Fibroblast of peridontal ligament (primary cell): ENCODE results near the gene SMIM5.
A peak's percentile ranks its signal among the peaks of the same experiment; 100 is the strongest.

Experiments used
- DNase-seq: peaks from one replicate; pipeline ENCODE4 v3.0.0-alpha.2; 2010; ENCODE audit errors: extremely low read depth

The SMIM5 gene

GRCh38 chr17:75639771-75640555, 6.7 kb downstream of the SMIM5 start:
- no peak for DNase-seq

DNA sequence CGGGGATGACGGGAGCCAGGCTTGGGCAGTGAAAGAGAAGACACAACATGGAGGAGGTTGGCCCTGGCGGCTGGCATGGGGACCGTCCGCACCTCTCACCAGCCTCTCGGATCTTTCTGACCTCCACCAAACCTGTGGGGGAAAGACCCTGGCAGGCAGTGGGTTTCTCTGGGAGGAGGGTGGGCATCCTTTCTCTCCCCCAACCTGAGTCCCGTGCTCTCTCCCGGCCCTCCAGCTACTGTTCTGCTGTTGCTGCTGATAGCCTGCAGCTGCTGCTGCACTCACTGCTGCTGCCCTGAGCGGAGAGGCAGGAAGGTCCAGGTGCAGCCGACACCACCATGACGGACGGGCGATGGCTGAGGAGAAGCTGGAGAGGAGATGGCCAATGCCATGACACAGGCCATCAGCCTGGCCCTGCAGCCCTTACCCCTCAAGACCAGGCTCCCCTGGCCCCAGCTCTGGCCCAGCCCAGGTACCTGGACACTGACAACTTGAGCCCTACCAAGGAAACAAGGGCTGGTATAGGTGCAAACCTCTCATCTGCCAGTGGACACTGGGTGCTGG, 7.4 kb downstream of the SMIM5 start:
- no peak for DNase-seq

- no peak for DNase-seq
Measured at GRCh38 chr17:75641343-75641742, 8.1 kb downstream of the SMIM5 start.

GRCh38 chr17:75642182-75642783, 9.0 kb downstream of the SMIM5 start:
- no peak for DNase-seq

- DNase-seq, result no peak
Measured at GRCh38 chr17:75642784-75643642, 9.8 kb downstream of the SMIM5 start.

DNA sequence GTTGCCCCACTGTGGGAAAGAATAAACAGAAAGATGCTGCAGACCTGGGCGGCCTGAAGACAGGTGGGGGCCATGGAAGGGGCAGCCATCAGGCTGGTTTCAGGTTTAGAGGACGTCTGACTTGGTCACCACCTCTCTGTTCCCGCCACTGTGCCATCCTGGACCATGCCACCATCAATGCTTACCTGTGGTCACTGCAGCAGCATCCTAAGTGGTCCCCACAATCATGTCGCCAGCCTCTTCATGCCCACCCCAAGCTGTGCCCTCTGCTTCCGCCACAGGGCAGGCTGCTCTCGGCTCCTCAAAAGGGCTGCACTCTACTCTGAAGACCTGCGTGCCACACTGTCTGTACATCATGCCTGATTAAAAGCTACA, 10.4 kb downstream of the SMIM5 start:
- DNase-seq, result no peak

DNA sequence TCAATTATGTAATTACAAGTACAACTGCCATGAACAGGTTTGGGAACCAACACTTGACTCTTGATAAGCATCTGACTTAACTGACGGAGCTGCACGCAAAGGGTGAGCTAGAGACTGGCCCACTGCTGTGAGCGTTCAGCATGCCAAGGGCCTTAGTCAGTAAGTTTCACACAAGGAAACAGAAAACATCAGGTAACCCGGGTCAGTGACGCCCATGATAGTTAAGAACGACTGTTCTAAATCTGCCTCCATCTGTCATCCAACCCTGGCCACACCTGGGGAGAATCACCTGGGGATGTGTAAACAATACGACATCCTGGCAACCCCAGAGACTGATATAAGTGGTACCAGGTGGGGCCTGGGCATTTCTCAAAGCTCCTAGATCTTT, 12.3 kb downstream of the SMIM5 start:
- DNase-seq, result no peak

DNA sequence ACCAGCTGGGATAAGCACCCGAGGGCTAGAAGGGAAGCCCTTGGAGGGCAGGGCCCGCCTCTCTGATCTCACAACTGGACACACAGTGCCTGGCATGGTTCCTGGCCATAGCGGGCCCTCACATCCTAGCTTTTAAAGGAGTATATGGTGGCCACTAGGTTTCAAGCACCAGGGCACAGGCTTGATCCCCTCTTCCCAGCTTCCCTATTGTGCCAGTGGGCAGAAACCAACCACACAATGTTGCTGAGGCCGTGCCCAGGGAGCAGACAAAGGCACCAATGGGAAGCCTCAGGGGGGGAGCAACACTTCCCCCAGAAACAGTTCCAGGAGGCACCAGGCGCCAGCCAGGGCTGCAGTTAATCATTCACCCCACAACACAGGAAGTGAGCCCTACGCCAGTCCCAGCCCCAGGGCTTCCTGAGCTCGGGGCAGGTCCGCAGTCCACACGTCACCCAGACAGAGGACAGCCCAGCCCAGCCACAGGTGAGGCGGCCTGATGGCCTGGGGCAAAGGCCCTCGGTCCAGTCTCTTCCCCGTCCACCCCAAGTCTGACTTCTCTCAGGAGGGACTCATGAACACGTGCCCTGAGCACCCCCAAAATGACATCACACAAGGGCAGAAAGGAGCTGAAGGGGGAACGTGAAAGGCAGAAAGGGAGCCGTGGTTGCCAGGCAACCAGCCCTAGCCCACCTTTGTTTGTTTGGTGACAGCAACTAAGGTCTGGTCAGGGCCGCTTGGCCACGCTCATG, 12.8 kb downstream of the SMIM5 start:
- DNase-seq, result no peak

DNA sequence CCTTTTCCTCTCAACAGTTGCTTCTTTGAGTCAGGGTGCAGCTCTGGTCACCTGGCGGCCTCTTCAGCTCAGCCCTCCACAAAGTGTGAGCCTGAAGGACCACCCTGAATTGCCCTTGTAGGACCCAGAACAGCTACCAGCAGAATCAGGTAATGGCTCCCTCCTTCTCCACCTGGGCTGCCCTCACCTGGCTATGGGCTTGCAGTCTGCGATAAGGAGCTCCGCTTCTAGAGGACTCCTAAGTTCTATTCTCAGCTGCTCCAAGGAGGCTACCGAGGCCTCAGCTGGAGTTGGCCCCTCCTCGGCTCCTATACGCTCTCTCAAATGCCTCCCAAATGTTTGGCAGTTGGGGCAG, 13.4 kb downstream of the SMIM5 start:
- DNase-seq, result no peak

GRCh38 chr17:75647061-75647460, 13.8 kb downstream of the SMIM5 start:
- DNase-seq, result no peak

GRCh38 chr17:75647921-75648320, 14.7 kb downstream of the SMIM5 start:
- no peak for DNase-seq

GRCh38 chr17:75649687-75650086, 16.5 kb downstream of the SMIM5 start:
- no peak for DNase-seq

DNA sequence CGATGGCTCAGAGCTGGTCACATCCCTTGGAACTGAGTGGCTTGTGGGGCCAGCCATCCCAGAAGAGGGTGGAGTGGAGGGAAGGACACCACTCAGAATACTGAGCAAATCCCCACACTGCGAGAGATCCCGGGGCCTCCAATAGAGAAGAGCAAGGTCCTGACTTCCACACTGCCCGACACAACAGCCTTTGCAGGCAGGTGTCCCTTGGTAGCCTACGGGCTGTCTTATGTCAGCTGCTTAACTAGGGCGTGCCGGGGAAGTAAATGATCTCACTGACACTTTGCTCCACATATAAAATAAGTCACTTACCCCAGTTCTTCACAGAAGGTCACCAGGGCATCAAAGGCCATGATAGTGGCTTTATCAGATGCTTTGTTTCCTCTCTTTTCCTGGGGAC, 17.6 kb downstream of the SMIM5 start:
- DNase-seq, result no peak

DNA sequence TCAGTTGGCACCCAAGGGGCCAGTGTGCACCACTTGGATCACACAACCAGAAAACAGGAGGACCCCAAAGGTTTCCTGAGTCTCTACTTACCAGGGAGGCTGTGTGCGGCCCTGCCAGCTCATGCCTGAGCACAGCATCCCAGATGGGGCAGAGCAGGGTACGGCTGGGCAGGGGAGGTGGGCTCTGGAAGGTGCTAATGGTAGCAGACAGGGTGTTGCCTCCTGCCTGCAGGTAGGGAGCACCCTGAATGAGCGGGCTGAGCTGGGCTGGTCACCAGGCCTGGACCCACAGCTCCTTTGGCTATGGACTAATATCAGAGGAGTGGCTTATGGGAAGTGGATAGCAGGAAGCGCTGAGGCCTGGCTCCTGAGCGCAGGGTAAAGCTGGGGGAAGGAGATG, 19.1 kb downstream of the SMIM5 start:
- DNase-seq, result no peak

DNA sequence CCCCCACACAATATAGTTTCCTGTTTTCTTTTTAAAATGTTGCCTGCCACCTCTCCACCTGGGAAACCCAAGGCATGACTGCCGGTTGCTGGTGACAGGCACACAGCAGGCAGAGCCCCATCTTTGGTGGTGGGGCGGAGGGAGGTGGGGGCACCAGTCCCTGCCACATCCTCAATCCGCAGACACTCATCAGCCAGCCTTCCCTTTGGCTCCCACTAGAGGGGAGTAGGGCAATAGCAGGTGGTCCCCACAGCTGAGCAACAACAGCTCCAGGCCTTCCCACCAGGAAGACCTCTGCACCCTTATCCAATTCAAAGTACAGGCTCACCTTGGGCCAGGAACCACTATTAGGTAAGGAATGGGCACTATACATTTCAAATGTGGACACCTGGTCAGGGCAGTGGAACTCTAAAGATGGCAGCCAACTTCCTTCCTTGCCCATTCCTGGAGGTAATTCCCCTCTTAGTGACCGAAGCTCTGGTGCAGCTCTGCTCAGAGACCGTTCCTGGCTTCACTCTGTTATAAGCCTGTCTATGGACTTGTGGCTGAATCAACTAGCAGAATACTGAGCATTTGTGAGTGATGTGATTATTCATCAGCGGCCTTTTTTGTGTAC, 19.8 kb downstream of the SMIM5 start:
- DNase-seq, result peak; percentile 20

DNA sequence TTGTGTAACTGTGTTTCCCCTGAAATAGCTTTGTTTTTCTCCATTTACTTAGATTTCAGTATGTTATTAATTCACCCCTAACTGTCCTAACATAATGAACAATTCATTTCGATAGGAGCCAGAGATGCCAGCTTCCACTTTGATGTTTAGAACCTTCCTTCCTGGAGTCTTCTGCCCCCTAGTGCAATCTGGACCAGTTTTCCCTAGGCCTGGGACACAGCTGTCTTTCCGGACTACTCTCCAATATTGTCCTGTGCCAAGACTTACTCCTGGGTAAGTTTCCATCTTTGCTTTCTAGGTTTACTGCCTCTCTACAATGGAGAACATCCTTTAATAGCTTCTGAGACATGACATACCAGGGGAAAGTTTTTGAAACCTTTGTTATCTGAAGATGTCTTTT, 20.9 kb downstream of the SMIM5 start:
- DNase-seq, result peak; percentile 9

GRCh38 chr17:75658237-75658636, 25.0 kb downstream of the SMIM5 start:
- no peak for DNase-seq

- DNase-seq, result no peak
Measured at GRCh38 chr17:75661531-75661930, 28.3 kb downstream of the SMIM5 start.

DNA sequence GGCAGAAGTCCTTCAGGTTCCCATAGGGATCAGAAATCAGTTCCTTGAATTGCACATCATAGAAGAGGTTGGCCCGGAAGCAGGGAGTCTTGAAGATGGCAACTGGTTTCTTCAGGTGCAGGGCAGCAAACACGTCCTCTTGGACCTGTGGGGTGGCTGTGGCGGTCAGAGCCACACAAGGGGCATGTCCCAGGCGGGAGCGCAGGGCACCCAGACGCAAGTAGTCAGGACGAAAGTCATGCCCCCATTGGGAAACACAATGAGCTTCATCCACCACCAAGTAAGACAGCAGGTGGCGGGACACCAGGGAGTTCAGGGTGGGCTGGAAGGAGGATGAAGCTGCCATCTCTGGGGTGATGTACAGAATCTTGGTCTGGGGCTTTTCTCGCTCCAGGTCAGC, 29.3 kb downstream of the SMIM5 start:
- no peak for DNase-seq

DNA sequence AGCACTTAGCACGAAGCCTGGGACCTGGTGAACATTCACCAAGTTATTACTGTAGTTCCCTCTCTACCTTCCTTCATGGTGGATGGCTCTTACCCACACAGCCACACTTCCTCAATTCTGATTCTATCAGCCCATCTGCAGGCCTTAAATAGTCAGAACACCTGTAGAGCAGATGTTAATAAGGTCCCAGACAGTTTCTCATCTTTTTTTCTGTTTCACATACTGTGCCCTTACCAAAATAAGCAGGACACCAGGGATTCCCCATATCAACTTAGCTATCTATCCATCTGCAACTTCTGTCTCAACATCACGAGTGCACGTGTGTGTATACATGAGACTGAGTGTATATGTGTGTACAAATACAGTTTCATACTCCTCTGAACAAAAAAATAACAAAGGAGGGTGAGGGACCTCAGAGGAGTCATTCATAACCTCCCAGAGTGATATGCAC, 30.9 kb downstream of the SMIM5 start:
- DNase-seq, result no peak

GRCh38 chr17:75665981-75666380, 32.7 kb downstream of the SMIM5 start:
- DNase-seq, result no peak
